Adipose tissue (tissue), 3 donors: ENCODE measurements around the gene SPATA21. TPM values are rescaled to one million over a fixed set of nuclear protein-coding genes. Genes with fewer than 3 reads are reported as not detected.

ENCODE experiments used
- H3K27ac ChIP-seq: one replicate; pipeline ENCODE4 v1.5.1; 2013; ENCODE audit warnings: low read depth, low read length
- WGBS, 3 donors: extraction: QIAGEN DNeasy Blood & Tissue Kit; methylation state at CpG; one replicate each; pipeline ENCODE4 v1.1.7; 2013; 5-methylcytosine and 5-hydroxymethylcytosine counted together
- polyA plus RNA-seq, 3 donors: library from polyadenylated mRNA; stranded (reverse); fragments of 200-250 nt; gene quantifications; one replicate each; pipeline ENCODE4 v1.2.3, GENCODE V29; 2013
- donor health status: healthy with polysubstance abuse.
- donor health status: Bipolar disorder and iron deficiency.
- donor health status: healthy.

Gene SPATA21
- polyA plus RNA-seq, 3 donors: 0.11 to 0.36 (median 0.13) TPM

GRCh38 chr1:16393570-16394521 is 43.4 kb downstream of the SPATA21 start:
- no peak overlapping the region for H3K27ac ChIP-seq
- WGBS, 3 donors: 79 to 90% (median 89%) methylated on average over 10 of the region's 10 CpGs

- H3K27ac ChIP-seq: no peak overlapping the region
- 76 to 83% (median 81%) methylated on average over 21 of the region's 21 CpGs for WGBS, 3 donors
Observed at GRCh38 chr1:16392740-16393569, 44.3 kb downstream of the SPATA21 start.

GRCh38 chr1:16391411-16391810 is 45.8 kb downstream of the SPATA21 start:
- WGBS, 3 donors: 55 to 68% (median 58%) methylated on average over 3 of the region's 3 CpGs

GRCh38 chr1:16387201-16388188 is 49.7 kb downstream of the SPATA21 start:
- no peak overlapping the region for H3K27ac ChIP-seq
- WGBS, 3 donors: 44 to 65% (median 45%) methylated on average over 14 of the region's 14 CpGs

More at GRCh38 chr1:16391411-16391810, 45.8 kb downstream of the SPATA21 start:
- H3K27ac ChIP-seq: no peak overlapping the region

GRCh38 chr1:16386454-16387113 is 50.6 kb downstream of the SPATA21 start:
- H3K27ac ChIP-seq: no peak overlapping the region
- 41 to 56% (median 44%) methylated on average over 5 of the region's 5 CpGs for WGBS, 3 donors

- no peak overlapping the region for H3K27ac ChIP-seq
- WGBS, 3 donors: 88 to 91% (median 89%) methylated on average over 9 of the region's 9 CpGs
Observed at GRCh38 chr1:16385659-16386453, 51.4 kb downstream of the SPATA21 start.

GRCh38 chr1:16383888-16384287 is 53.3 kb downstream of the SPATA21 start:
- 90 to 97% (median 94%) methylated on average over 5 of the region's 5 CpGs for WGBS, 3 donors
- no peak overlapping the region for H3K27ac ChIP-seq

GRCh38 chr1:16380868-16381267 is 56.4 kb downstream of the SPATA21 start:
- H3K27ac ChIP-seq: no peak overlapping the region
- 69 to 78% (median 77%) methylated on average over 4 of the region's 4 CpGs for WGBS, 3 donors

- no peak overlapping the region for H3K27ac ChIP-seq
- 65 to 86% (median 84%) methylated on average over 7 of the region's 7 CpGs for WGBS, 3 donors
Observed at GRCh38 chr1:16378443-16378842, 58.8 kb downstream of the SPATA21 start.

DNA sequence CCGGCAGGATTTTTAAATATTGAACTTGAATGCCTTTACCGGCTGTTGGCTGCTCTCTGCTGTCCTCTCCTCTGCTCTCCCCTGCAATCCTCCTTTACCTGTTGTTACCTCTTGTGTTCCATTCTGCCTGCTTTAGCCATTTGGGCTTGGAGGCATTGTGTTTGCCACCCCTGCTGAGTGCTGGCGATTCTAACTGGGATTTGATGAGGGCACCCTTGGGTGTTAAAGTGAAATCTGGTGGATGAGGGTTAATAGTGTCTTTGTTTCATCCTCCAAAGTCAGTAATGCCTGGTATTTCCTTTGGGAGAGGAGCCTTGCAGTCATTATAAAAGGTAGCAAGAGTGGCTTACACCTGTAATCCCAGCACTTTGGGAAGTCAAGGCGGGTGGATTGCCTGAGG is 60.3 kb downstream of the SPATA21 start:
- WGBS, 3 donors: 65 to 84% (median 82%) methylated on average over 4 of the region's 4 CpGs
- no peak overlapping the region for H3K27ac ChIP-seq

DNA sequence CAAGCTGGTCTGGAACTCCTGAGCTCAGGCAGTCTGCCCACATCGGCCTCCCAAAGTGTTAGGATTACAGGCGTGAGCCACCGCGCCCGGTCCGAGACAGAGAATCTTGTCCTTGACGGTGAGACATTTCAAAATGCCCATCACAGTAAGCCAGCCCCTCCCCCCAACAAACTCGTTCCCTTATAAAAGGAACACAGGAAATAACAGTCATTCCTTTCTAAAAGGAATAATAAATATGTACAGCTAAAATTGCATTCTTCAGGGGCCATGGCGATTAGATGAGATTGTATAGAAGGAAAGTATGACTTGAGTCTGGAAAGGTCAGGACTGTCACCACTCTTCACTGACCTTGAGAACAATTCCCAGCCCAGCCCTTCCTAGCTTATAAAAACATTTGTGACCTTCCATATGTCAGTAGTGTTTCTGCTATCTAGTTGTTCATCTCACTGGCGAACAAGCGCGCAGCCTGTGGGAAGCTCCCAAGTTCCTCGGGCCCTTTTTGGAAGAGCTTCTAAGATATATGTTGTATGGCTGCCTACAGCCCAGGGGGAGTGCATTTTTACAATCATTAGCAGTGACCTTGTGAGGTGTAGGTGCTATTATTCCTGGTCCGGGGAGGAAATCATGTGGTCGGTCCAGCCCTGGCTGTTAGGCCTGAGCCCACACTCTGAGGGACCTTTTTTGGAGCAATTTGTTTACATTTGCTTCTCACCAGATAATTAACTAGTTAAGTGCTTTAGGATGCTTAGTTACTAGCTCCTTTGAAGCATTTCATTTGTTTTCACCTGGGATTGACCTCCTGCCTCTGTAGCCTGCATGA is 61.5 kb downstream of the SPATA21 start:
- WGBS, 3 donors: 46 to 57% (median 57%) methylated on average over 15 of the region's 15 CpGs
- H3K27ac ChIP-seq: no peak overlapping the region

- WGBS, 3 donors: 86 to 89% (median 88%) methylated on average over 3 of the region's 3 CpGs
- no peak overlapping the region for H3K27ac ChIP-seq
Observed at GRCh38 chr1:16374266-16374665, 63.0 kb downstream of the SPATA21 start.

DNA sequence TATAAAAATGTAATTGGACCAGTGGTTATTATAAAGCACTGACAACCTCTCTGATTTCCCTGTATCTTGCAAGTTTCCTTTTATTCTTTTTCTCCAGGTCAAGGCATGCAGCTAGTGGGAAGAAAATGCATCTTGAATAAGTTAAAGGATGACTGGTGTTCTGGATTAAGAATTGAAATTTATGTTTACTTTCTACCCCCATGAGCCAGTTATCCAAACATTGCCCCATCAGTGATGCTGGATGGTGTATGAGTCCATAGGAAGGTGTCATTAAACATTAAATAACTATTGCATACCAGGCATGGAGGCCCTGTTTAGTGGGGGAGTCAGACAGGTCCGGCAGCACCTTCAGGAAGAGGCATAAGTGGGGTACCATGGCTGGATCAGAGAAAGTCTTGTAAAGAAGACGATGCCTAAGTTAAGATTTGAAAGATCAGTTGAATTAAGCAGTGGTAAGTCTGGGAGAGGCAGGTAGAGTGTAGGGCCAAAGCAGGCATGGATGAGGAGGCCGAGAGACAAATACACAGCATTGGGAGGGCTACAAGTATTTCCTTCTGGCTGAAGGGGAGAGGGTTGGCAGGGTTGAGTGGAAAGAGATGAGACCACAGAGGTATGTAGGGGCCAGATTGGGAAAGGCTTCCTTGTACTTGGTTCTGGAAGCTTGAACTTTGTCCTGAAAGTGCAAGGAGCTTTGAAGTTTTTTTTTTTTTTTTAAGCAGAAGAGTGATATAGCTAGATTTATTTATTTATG is 64.5 kb downstream of the SPATA21 start:
- WGBS, 3 donors: 82 to 86% (median 85%) methylated on average over 3 of the region's 3 CpGs
- H3K27ac ChIP-seq: no peak overlapping the region

- no peak overlapping the region for H3K27ac ChIP-seq
- 74 to 84% (median 78%) methylated on average over 5 of the region's 5 CpGs for WGBS, 3 donors
Observed at GRCh38 chr1:16371725-16372124, 65.5 kb downstream of the SPATA21 start.

- WGBS, 3 donors: 73 to 93% (median 83%) methylated on average over 4 of the region's 4 CpGs
- no peak overlapping the region for H3K27ac ChIP-seq
Observed at GRCh38 chr1:16369821-16370220, 67.4 kb downstream of the SPATA21 start.
